Measurements from ENCODE around the gene TUFM.
"Not testable (repeated sequence)": the region's sequence is repeated elsewhere in the genome, so short reads cannot be mapped to it uniquely, and the experiment has no call there.

The TUFM gene

GRCh38 chr16:28837672-28838557, 8.2 kb downstream of the TUFM start:
- no peak for DNase-seq

GRCh38 chr16:28836761-28837064, 9.4 kb downstream of the TUFM start:
- no peak for DNase-seq

DNA sequence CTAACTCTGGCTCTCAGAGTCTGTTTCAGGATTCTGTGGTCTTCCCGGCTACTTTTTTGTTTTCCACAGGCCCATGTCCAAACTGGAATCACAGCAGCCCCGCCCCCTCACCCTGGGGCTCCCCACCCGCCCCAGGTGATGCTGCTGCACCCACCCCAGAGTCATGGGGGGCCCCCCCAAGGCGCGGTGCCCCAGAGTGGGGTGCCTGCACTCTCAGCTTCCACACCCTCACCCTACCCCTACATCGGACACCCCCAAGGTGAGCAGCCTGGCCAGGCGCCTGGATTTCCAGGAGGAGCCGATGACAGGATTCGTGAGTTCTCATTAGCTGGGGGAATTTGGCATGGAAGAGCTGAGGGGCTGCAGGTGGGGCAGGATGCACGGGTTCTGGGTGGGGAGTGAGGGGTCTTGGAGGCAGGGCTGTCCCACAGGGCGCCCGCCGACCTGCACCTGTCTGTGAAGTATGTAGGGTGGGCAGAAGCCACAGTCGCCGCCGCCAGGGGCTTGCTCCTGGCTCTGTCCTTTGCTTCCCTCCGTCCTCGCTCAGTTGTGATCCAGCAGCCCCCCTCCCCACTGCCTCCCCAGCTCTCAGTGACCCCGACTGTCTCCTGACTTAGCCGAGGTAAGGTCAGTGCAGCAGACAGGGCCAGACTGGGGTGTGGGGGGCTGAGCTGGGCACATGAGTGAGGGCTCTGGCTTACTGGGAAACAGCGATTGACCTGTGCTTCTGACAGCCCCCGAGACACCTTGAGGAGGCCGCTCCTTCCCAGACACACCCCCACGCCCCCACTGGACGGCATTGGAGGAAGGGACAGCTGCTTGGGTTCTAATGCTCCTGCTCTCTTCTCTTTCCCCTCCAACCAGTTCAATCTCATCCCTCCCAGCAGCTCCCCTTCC, 10.0 kb downstream of the TUFM start:
- no peak for DNase-seq

DNA sequence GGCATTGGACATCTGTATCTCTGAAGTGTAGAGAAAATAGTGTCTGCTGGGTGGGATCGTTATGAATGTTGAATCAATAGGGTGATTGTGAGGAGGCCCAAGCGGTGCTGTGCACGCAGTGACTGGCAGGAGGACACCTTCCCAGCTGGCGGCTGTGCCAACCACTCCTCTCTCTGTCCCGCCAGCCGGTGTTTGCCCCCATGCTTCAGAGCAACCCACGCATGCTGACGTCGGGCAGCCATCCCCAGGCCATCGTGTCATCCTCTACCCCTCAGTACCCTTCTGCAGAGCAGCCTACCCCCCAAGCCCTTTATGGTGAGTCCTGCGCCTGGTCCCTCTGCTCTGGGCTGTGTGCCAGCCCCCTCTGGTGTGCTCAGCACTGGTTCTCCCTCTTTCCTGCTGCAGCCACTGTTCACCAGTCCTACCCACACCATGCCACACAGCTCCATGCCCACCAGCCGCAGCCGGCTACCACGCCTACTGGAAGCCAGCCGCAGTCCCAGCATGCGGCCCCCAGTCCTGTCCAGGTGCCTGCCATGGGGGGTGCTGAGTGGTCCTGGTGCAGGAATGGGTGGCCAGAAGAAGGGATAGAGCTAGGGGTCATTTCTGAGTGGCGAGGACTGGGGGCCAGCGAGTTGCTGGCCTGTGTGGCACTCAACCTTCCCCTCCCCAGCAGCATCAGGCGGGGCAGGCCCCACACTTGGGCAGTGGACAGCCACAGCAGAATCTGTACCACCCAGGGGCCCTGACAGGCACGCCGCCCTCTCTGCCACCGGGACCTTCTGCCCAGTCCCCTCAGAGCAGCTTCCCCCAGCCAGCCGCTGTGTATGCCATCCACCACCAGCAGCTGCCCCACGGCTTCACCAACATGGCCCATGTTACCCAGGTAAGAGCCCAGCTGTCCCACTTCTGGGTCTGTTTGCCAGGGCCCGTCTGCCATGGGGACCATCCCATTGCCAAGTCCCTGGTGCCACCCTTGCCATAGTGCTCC, 11.0 kb downstream of the TUFM start:
- no peak for DNase-seq

DNA sequence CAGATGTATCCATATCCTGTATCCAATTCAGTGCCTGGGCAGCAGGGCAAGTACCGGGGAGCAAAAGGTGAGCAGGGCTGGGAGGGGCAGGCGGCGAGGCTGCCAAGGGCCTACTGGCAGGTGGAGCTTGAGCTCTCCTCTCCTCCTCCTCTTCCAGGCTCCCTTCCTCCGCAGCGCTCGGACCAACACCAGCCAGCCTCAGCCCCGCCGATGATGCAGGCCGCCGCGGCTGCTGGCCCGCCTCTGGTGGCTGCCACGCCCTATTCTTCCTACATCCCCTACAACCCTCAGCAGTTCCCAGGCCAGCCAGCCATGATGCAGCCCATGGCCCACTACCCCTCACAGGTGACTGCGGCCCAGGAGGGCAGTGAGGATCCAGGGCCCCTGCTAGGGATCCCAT, 11.8 kb downstream of the TUFM start:
- no peak for DNase-seq

- no peak for DNase-seq
Measured at GRCh38 chr16:28830531-28830930, 15.6 kb downstream of the TUFM start.

DNA sequence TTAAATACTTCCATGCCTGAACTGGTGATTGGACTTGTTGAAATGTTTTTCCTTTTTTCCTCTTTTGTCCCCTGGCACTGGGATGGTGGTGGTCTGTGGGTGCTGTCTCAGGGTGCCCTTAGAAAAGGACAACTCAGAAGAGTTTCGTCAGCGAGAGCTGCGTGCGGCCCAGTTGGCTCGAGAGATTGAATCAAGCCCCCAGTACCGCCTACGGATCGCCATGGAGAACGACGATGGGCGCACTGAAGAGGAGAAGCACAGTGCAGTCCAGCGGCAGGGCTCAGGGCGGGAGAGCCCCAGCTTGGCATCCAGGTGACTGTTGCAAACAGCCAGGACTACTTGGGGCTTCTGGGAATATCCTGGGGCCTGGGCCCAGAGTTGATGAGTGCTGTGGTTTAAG, 16.4 kb downstream of the TUFM start:
- no peak for DNase-seq

DNA sequence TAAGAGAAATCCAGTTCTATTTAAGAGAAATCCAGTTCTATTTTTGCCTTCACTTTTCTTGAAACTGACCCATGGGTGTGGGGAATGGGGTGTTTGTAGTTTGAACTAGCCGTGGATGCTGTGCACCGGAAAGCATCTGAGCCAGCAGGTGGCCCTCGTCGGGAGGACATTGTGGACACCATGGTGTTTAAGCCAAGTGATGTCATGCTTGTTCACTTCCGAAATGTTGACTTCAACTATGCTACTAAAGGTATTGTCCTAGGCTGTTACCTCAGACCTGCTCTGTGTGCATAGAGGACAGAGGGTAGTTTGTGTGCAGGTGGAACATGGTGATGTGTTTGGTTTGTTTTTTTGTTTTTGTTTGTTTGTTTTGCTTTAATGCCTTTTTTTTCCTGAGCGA, 20.0 kb downstream of the TUFM start:
- DNase-seq, result no peak

DNA sequence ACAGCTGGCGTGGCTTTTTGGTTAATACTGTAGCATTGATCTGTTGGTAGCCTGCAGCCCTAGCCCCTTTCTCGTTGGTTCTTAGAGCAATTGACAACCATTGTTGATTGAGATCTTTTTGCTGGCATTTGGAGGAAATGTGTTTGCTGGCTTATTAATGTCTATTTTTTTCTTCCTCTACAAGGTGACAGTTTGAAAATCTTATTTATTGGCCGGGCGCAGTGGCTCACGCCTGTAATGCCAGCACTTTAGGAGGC, 21.5 kb downstream of the TUFM start:
- no peak for DNase-seq

- DNase-seq, result peak; percentile 98
Measured at GRCh38 chr16:28823873-28824716, 22.1 kb downstream of the TUFM start.

GRCh38 chr16:28823291-28823872, 22.8 kb downstream of the TUFM start:
- DNase-seq, result peak; percentile 25

- DNase-seq, result peak; percentile 94
Measured at GRCh38 chr16:28822520-28823290, 23.4 kb downstream of the TUFM start, which contains the start of gene ATXN2L. TSS of gene ATXN2L (plus strand) at chr16:28822999. CDS start at chr16:28823260, 261 bp downstream.

- no peak for DNase-seq
Measured at GRCh38 chr16:28821874-28822519, 24.2 kb downstream of the TUFM start.

GRCh38 chr16:28820546-28820945, 25.6 kb downstream of the TUFM start:
- DNase-seq, result not testable (repeated sequence)

GRCh38 chr16:28820016-28820415, 26.1 kb downstream of the TUFM start:
- DNase-seq, result no peak

DNA sequence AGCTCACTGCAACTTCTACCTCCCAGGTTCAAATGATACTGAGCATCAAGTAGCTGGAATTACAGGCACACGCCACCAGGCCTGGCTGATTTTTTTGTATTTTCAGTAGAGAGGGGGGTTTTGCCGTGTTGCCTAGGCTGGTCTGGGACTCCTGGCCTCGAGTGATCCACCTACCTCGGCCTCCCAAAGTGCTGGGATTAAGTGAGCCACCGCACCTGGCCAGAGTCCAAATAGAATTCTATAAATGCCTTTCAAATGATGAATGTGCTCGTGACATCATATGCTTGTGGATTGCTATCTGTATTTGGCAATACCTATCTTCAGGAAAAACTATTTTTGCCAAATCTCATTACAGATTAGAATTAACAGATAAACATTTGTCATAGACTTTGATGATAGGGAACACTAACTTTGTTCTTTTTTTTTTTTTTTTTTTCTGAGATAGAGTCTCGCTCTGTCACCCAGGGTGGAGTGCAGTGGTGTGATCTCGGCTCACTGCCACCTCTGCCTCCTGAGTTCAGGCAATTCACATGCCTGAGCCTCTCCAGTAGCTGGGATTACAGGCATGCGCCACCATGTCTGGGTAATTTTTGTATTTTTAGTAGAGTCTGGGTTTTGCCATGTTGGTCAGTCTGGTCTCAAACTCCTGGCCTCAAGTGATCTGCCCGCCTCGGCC, 38.6 kb downstream of the TUFM start:
- not testable (repeated sequence) for DNase-seq

DNA sequence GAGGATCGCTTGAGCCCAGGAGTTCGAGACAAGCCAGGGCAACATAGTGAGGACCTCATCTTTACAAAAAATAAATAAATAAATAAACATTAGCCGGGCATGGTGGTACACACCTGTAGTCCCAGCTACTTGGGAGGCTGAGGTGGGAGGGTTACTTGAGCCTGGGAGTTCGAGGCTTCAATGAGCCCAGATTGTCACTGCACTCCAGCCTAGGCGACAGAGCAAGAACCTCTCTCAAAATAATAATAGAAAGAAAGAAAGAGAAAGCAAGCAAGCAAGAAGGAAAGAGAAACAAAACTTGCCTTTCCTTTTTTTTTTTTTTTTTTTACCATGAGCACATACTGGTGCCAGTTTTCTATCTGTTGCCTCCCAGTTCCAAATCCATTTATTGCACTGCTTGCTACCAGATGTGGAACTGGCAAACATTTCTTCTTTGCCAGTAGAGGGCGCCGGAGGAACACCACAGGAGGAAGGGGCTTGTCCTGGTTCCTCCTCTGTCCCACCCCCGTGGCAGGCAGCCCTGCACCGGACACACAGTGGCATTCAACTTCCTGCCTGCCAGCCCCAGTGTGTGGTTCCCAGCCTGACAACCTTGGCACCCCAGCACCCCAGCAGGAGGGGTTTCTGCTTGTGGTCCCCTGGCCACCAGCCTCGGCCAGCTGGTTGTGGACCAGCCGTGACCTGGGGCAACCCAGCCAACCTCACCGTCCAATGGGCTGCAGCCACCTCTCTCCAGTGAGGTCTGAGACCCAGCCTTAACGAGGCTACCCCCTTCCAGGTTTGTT, 43.7 kb downstream of the TUFM start:
- not testable (repeated sequence) for DNase-seq
